A673 (cell line): ENCODE results near the gene C17orf78.

Experiments
- CTCF ChIP-seq: fragments of 300-800, 200-600 bp; sonication (generic); conservative IDR thresholded peaks from 2 replicates; pipeline ENCODE4 v1.5.1; 2017; ENCODE audit warnings: low read depth, mild to moderate bottlenecking, antibody characterized with exemption, low read length, moderate library complexity, mixed read lengths
- EZH2 ChIP-seq: fragments of 200-600 bp; sonication (generic); IDR thresholded peaks from 2 replicates; pipeline ENCODE4 v1.6.1; 2017; ENCODE audit warnings: borderline replicate concordance, low read depth, mild to moderate bottlenecking, mixed read lengths, antibody characterized with exemption, low read length; ENCODE audit not compliant: poor library complexity, severe bottlenecking

DNA sequence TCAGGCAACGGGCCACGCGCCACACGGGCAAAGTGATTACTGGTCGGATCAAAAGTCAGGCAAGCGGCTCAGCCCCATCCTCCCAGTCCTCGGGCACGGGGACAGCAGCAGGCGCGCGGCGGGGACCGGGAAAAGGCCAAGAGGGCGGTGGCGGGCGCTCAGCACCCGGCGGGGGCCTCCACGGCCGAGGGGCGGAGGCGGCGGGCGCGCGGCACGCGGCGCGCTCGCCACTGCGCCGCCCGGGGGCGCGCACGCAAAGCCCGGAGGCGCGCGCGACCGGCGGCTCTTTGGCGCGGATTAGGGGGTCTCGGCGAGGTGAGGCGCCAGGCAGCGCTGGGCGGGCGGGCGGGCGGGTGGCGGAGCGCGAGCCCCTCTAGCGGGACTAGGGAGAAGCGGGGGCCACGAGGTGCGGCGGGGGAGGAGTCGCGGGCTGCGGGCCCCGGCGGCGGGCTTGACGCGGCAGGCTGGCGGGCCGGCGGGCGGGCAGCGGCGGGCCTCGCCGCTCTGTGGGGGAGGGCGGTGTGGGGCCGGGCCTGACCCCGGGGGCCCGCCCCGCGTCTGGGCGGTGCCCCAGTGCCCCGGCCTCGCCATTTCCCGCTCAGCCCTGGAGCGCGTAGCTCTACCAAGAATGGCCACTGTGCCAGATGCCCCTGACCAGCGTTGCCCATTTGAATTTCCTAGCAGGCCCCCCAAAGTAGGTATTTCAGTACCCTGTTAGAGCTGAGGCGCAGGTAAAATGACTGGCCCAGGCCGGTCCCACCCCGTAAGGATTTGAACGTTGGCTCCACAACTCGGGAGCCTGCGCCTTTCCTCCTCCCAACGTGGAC, 31.1 kb downstream of the C17orf78 start, which contains the start of the genes ACACA and TADA2A:
- TF ChIP-seq CTCF = no peak
- TF ChIP-seq EZH2 = no peak
